Fibroblast of mammary gland (primary cell): ENCODE data around the gene DTD2.
"Not testable (repeated sequence)": the region's sequence is repeated elsewhere in the genome, so short reads cannot be mapped to it uniquely, and the experiment has no call there.

Source experiments
- DNase-seq: peaks from one replicate; pipeline ENCODE4 v3.0.0-alpha.2; 2010; ENCODE audit warnings: low read depth
- H3K4me3 ChIP-seq: 2 replicates; pipeline ENCODE4 v1.5.1; 2011; ENCODE audit warnings: low read depth, mild to moderate bottlenecking, low read length, moderate library complexity; ENCODE audit not compliant: control insufficient read depth
- CTCF ChIP-seq: conservative IDR thresholded peaks from 2 replicates; pipeline ENCODE4 v1.5.1; 2011; ENCODE audit warnings: low read depth, low read length, inconsistent platforms; ENCODE audit not compliant: control insufficient read depth, insufficient read depth

Gene DTD2

DNA sequence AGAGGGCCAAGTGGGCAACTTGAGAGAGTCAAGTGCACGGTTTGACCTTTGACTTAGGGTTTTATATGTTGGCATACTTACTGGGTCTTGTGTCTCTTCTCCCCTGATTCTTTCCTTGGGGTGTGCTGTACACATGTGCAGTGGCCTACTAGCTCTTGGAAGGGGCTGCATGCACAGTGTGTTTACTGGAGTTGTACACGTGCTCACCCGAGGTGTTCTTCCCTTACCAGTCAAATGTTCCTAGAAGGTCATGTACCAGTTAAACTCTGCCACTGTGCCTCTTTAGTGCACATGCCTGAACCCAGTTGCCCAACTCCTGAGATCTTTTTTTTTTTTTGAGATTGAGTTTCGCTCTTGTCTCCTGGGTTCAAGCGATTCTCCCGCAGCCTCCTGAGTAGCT, 9.2 kb upstream of the DTD2 start:
- DNase-seq = no peak
- TF ChIP-seq CTCF = no peak
- H3K4me3 ChIP-seq = no peak overlapping the region

- no peak overlapping the region for H3K4me3 ChIP-seq
- peak; percentile 69 for DNase-seq
- no peak for TF ChIP-seq CTCF
Measured at GRCh38 chr14:31465111-31465510, 7.8 kb upstream of the DTD2 start.

DNA sequence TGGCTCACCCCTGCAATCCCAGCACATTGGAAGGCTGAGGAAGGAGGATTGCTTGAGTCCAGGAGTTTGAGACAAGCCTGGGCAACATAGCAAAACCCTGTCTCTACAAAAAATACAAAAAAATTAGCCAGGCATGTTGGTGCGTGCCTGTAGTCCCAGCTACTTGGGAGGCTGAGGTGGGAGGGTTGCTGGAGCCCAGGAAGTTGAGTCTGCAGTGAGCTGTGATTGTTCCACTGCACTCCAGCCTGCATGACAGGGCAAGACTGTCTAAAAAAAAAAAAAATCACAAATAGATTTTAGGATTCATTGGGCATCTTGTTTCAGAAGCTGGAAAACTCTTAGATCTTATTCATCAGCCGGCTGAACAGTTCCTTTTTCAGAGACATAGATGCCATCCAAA, 5.1 kb upstream of the DTD2 start:
- not testable (repeated sequence) for DNase-seq, H3K4me3 ChIP-seq

- TF ChIP-seq CTCF = no peak
- H3K4me3 ChIP-seq = no peak overlapping the region
- no peak for DNase-seq
Measured at GRCh38 chr14:31461545-31461944, 4.2 kb upstream of the DTD2 start.

DNA sequence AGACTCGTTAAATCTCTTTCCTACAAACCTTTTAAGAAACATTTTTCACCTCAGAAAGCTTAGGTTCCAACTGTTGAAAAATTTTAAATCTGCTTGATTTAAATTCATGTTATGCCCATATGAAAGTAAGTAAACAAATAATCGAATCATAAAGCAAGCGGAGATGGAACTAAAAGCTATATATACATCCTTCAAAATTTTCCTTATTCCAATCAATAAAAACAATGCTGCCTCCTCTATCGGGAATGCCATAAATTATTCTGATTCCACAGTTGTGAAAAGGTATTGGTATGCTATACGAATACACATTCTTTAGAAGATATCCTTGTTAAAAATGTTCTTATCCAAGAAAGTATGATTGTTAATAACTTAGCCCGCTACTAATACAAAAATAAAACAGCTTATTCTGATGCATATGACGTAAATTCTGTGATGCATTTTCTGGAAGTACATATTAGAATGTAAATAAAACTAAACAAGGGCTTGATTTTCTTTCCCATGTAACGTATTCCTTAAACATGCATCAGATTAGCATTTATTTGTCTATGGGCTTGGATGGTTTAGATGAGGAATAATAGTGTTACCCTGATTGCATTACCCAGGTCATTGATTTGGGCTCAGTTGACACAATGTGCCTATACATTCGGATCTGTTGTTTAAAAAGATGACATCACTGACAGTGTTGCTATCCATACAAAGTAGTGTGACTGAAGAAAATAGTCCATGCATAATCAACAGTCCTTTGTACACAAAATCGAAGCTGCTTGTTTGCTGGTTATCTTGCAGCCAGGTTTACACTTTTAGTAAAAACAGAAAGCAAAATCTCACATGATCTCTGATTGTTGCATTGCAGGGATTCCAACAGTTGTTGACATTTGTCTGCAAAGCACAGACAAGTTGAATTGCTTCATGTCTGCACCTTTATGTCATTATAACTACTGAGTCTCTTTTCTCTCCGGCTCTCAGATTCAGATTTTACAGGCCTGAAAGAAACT, 656 bp upstream of the DTD2 start:
- no peak for TF ChIP-seq CTCF
- peak overlapping the region; percentile 37 for H3K4me3 ChIP-seq
- DNase-seq = no peak

- peak; percentile 61 for DNase-seq
- no peak overlapping the region for H3K4me3 ChIP-seq
- peak; percentile 58 for TF ChIP-seq CTCF
Measured at GRCh38 chr14:31449971-31450610, 7.2 kb downstream of the DTD2 start.

DNA sequence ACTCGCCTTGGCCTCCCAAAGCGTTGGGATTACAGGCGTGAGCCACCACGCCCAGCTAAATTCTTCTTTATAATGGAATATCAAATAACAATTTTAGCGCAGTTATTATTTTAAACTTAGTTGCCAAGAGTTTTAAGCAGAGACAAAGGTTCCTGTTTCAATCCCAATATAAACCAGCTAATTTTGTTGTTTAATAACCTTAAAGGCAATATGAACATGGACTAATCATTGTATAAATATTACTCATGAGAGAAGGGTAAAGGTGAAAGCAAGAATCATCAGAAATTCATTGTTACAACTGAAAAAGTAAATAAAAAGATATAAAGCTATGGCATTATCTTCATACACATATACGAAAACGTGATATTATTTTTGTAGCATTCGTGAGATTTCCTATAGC, 8.2 kb downstream of the DTD2 start:
- H3K4me3 ChIP-seq = no peak overlapping the region
- DNase-seq = no peak
- no peak for TF ChIP-seq CTCF
